K562 (cell line): Measurements from ENCODE around the gene POLR3E. TPM values are rescaled to one million over a fixed set of nuclear protein-coding genes. Genes with fewer than 3 reads are reported as not detected.
A peak's percentile ranks its signal among the peaks of the same experiment; 100 is the strongest.

Experiments used
- ATAC-seq: fragments of 200-7000 bp; cut with Tn5 transposase; 3 replicates; pipeline ENCODE4 v1.9.1; 2020; ENCODE audit warnings: moderate library complexity
- BruUV-seq: library from RNA; stranded (reverse); fragments of 400-500 nt; replicated peaks from 2 replicates; lab custom pipeline; 2021; lab: Mats Ljungman, UMichigan
- CTCF ChIA-PET: fragments of 300-600 bp; formaldehyde crosslinking; extraction: SDS; loops from one replicate; lab custom pipeline; 2021; ENCODE audit warnings: low intra/inter-chr PET ratio; lab: Yijun Ruan, JAX
- POLR2A ChIA-PET: fragments of 300-600, 350-650 bp; sonication (Branson Sonifier 250); formaldehyde crosslinking; extraction: SDS; loops from one replicate; lab custom pipeline; 2021; ENCODE audit warnings: antibody characterized with exemption, inconsistent platforms; lab: Yijun Ruan, JAX
- DNase-seq, 4 experiments: peaks; one replicate each; pipeline versions ENCODE4 v3.0.0 to v3.0.0-alpha.2; 2011 to 2018; ENCODE audit warnings: low spot score in 3 of 4, mixed read lengths in 3 of 4; ENCODE audit errors: extremely low read depth in 1 of 4
- FAIRE-seq: peaks from 2 replicates; lab custom pipeline; 2011; peaks lifted over from hg19 to GRCh38; lab: Jason Lieb, UNC
- H2AFZ ChIP-seq: 2 replicates; pipeline ENCODE4 v1.6.0; 2011; ENCODE audit warnings: low read depth, low read length, control low read depth, inconsistent platforms
- H3K27ac ChIP-seq: fragments of 200-600 bp; 3 replicates; pipeline ENCODE4 v1.8.0; 2011; ENCODE audit warnings: low read depth, mild to moderate bottlenecking, control low read depth, inconsistent platforms, low read length, moderate library complexity, mixed read lengths; ENCODE audit errors: extremely low read depth
- H3K27me3 ChIP-seq, 2 experiments: fragments of 300-600 bp in 1 of 2; 2 replicates in 1 of 2; 3 replicates in 1 of 2; pipeline versions ENCODE4 v1.6.0 to v1.8.0; 2011; ENCODE audit warnings: inconsistent platforms in 2 of 2, low read length in 2 of 2, mild to moderate bottlenecking in 1 of 2, mixed read lengths in 1 of 2, moderate library complexity in 1 of 2; ENCODE audit not compliant: control insufficient read depth in 2 of 2, insufficient read depth in 2 of 2
- H3K36me3 ChIP-seq: fragments of 300-600 bp; 3 replicates; pipeline ENCODE4 v1.8.0; 2011; ENCODE audit warnings: mild to moderate bottlenecking, low read length, inconsistent platforms; ENCODE audit not compliant: control insufficient read depth, insufficient read depth
- H3K4me1 ChIP-seq, 2 experiments: fragments of 200-600 bp in 1 of 2; replicated peaks in 1 of 2; 2 replicates in 1 of 2; 3 replicates in 1 of 2; pipeline versions ENCODE4 v1.5.1 to v1.8.0; 2011; ENCODE audit warnings: inconsistent platforms in 2 of 2, low read length in 2 of 2, mild to moderate bottlenecking in 1 of 2, mixed read lengths in 1 of 2, moderate library complexity in 1 of 2; ENCODE audit not compliant: control insufficient read depth in 2 of 2, insufficient read depth in 2 of 2
- H3K4me2 ChIP-seq: 2 replicates; pipeline ENCODE4 v1.6.1; 2011; ENCODE audit warnings: low read length, control low read depth, inconsistent platforms, mixed read lengths; ENCODE audit not compliant: insufficient read depth
- H3K4me3 ChIP-seq: fragments of 200-600 bp; sonication (generic), shearing (Covaris generic); 2 replicates; pipeline ENCODE4 v1.5.1; 2016; ENCODE audit warnings: control low read depth, inconsistent platforms
- H3K79me2 ChIP-seq: fragments of 200-600 bp; 3 replicates; pipeline ENCODE4 v1.8.0; 2011; ENCODE audit warnings: low read length, inconsistent platforms; ENCODE audit not compliant: control insufficient read depth, insufficient read depth
- H3K9ac ChIP-seq, 2 experiments: 2 replicates each; pipeline versions ENCODE4 v1.6.0 to v1.6.1; 2011; ENCODE audit warnings: low read depth in 2 of 2, low read length in 2 of 2, control low read depth in 1 of 2, inconsistent platforms in 1 of 2, mild to moderate bottlenecking in 1 of 2, mixed read lengths in 1 of 2; ENCODE audit not compliant: insufficient read depth in 1 of 2
- H3K9me1 ChIP-seq: one replicate; pipeline ENCODE4 v1.6.0; 2011; ENCODE audit warnings: inconsistent platforms, mild to moderate bottlenecking, low read length, moderate library complexity; ENCODE audit not compliant: control insufficient read depth, insufficient read depth
- H3K9me3 ChIP-seq: replicated peaks from 2 replicates; pipeline ENCODE4 v1.5.1; 2011; ENCODE audit warnings: low read depth, low read length, inconsistent platforms; ENCODE audit not compliant: control insufficient read depth, insufficient read depth
- H4K20me1 ChIP-seq: replicated peaks from 2 replicates; pipeline ENCODE4 v1.6.1; 2011; ENCODE audit warnings: low read length, inconsistent platforms, mixed read lengths; ENCODE audit not compliant: control insufficient read depth, insufficient read depth
- GABPB1 ChIP-seq: sonication (generic); formaldehyde crosslinking; IDR thresholded peaks from 2 replicates; pipeline ENCODE4 v1.8.0; 2022; ENCODE audit warnings: mild to moderate bottlenecking, missing genetic modification reagents
- L3MBTL2 ChIP-seq: fragments of 450-650 bp; IDR thresholded peaks from 2 replicates; pipeline ENCODE4 v1.6.1; 2016; ENCODE audit warnings: mild to moderate bottlenecking, moderate library complexity
- NCOA6 ChIP-seq: fragments of 450-650 bp; IDR thresholded peaks from 2 replicates; pipeline ENCODE4 v1.6.1; 2017; ENCODE audit warnings: mild to moderate bottlenecking
- POLR2AphosphoS2 ChIP-seq: IDR thresholded peaks from 2 replicates; pipeline ENCODE4 v1.6.1; 2012; ENCODE audit warnings: low read length, improper control_type of control experiment
- SLC30A9 ChIP-seq: fragments of 250-450 bp; sonication (Bioruptor Pico); IDR thresholded peaks from 2 replicates; pipeline ENCODE4 v1.8.0; 2022; ENCODE audit warnings: mild to moderate bottlenecking, moderate library complexity
- SMC3 ChIP-seq: conservative IDR thresholded peaks from 2 replicates; pipeline ENCODE4 v1.6.1; 2011; ENCODE audit warnings: low read depth, low read length, improper control_type of control experiment; ENCODE audit not compliant: insufficient read depth
- TAF9B ChIP-seq: fragments of 450-650 bp; IDR thresholded peaks from 2 replicates; pipeline ENCODE4 v1.6.1; 2018; ENCODE audit warnings: mild to moderate bottlenecking; ENCODE audit not compliant: partially characterized antibody
- ZNF311 ChIP-seq: fragments of 250-450 bp; sonication (Bioruptor Pico); IDR thresholded peaks from 2 replicates; pipeline ENCODE4 v1.4.0; 2020; ENCODE audit warnings: mild to moderate bottlenecking, moderate library complexity
- ZNF316 ChIP-seq: fragments of 450-650 bp; IDR thresholded peaks from 2 replicates; pipeline ENCODE4 v1.6.1; 2016
- ZNF76 ChIP-seq: fragments of 250-450 bp; sonication (Bioruptor Pico); IDR thresholded peaks from 2 replicates; pipeline ENCODE4 v1.4.0; 2020; ENCODE audit warnings: mild to moderate bottlenecking, moderate library complexity, borderline replicate concordance
- WGBS: fragments of 100-300 bp; shearing (Covaris generic); methylation state at CpG from one replicate; pipeline ENCODE4 v1.1.6; 2016; ENCODE audit warnings: low coverage, mixed read lengths; ENCODE audit not compliant: insufficient coverage; ENCODE audit errors: missing lambda C conversion rate; 5-methylcytosine and 5-hydroxymethylcytosine counted together
- in situ Hi-C: fragments of 300-500 bp; cut with MboI; formaldehyde crosslinking; loops from 4 replicates; pipeline ENCODE4 v1.15.0; 2018; ENCODE audit warnings: inconsistent platforms, mixed read lengths
- intact Hi-C: fragments of 100-400 bp; cut with micrococcal nuclease; formaldehyde crosslinking; loops from 2 replicates; pipeline ENCODE4 v1.14.2; 2022
- polyA plus RNA-seq, 8 experiments: library from polyadenylated mRNA; depleted of rRNA in 4 of 8; stranded (reverse) in 5 of 8; unstranded in 3 of 8; fragments of >200 nt; fragmentation: Nextera tagmentation in 2 of 8; fragmentation: Illumina TruSeq in 1 of 8; extraction: Ambion mirVana in 2 of 8; extraction: Trizol in 1 of 8; gene quantifications; 2 replicates each; pipeline versions ENCODE4 v1.2.1 to v1.2.3, GENCODE V29; 2011 to 2014; ENCODE audit warnings: inconsistent platforms in 1 of 8, missing spikeins in 1 of 8
- total RNA-seq, 7 experiments: library from RNA; depleted of rRNA in 6 of 7; stranded (reverse); fragments of >200 nt in 6 of 7; fragmentation: Illumina TruSeq in 2 of 7; extraction: Trizol in 2 of 7; gene quantifications; 2 replicates each; pipeline versions ENCODE4 v1.2.1 to v1.2.3, GENCODE V29; 2011 to 2021; ENCODE audit warnings: low replicate concordance in 1 of 7
- TF ChIP-seq, protein P1 (sequence below), 2 experiments: fragments of 450-650 bp; conservative IDR thresholded peaks; 2 replicates each; pipeline ENCODE4 v1.6.1; 2017; ENCODE audit warnings: mild to moderate bottlenecking in 2 of 2, moderate library complexity in 2 of 2
- TF ChIP-seq, protein P2 (sequence below): fragments of 450-650 bp; IDR thresholded peaks from 2 replicates; pipeline ENCODE4 v1.6.1; 2017; ENCODE audit warnings: antibody characterized with exemption
- TF ChIP-seq, protein P3 (sequence below): fragments of 450-650 bp; IDR thresholded peaks from 2 replicates; pipeline ENCODE4 v1.6.1; 2018; ENCODE audit warnings: mild to moderate bottlenecking, low read depth; ENCODE audit not compliant: partially characterized antibody

POLR3E gene
- total and polyA plus RNA-seq, 9 of the 15 experiments (the other 6 are each of a cell fraction or from before 2014, with no cell fraction given) = 17.7 to 151 (median 82.6) TPM

DNA sequence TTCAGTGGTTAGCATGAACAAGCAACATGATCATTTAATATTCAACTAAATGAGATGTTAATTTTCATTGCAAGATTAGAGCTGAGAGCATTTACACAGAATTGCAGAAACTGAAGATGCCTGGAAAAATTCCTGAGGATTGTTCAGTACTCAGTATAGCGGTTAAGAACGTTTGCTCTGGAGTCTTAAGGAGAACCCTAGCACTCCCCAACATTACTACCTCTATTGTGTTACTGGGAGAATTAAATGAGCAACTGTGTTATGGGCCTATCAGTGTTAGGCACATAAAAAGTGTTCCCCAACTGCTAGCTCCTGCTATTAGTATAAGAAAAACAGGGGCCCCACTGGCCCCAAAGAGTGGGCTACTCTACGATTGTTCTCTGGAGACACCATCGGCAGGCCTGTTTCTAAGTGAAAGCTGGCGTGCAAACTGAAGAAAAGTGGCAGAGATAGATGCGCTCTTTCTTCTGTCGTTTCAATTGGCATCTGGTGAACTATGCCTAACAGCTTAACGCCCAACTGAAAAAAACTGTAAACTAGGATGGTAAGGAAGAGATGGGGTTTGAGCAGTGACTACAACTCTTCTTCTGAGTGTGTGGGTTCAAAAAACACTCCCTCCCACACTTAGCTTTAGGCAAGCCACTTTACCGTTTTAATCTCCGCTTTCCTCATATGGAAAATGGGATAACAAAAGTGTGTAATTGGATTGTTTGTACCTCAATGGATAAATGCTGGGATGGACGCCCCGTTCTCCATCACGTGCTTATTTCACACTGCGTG is 75.9 kb downstream of the POLR3E start (continued):
- TF ChIP-seq ZNF311 (CRISPR knock-in tag) = no peak

DNA sequence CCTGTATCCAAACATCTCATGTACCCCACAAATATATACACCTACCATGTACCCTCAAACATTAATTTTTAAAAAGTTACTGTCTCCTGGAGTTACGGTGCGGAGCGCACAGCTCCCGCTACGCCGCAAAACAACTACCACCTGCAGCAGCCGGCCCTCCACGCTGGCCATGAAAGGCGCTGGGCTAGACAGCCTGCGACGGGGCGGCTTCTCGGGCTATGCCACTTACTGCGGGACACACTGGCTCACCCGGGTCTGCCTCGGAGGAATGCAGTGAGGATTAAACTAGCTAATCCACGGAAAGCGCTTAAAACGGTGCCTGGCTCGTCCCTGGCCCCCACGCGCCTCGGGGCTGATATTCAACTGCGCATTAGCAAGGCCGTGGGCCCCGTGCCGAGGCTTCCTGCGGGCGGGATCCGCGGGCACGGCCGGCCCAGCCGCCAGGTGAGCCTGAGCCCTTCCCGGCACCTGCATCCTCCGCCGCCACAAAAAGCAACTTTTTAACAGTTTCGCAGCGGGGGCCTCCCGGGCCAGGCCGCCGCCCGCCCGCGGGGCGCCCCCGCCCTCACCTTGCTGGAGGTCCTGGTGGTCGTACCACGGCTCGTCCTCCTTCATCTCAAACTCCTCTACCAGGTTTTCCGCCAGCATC is 76.6 kb downstream of the POLR3E start:
- peaks cover 53% of the 10 kb centered on the region for H3K79me2 ChIP-seq
- H4K20me1 ChIP-seq = no peaks in the 10 kb centered on the region
- ChIA-PET POLR2A (interaction anchor here (0.6 to 2.5 kb wide), 9 partner anchors 8 to 199 kb away, joined by 3 to 13 read pairs (median 4); no protein-coding TSS in a partner anchor), CTCF (no interaction called here)
- no TSS peak for BruUV-seq
- no peaks in the 10 kb centered on the region for H3K9me3 ChIP-seq
- peak overlapping the region; percentile 86 for H3K4me3 ChIP-seq
- H3K4me2 ChIP-seq = peak overlapping the region; percentile 92
- no peaks in the 10 kb centered on the region for H3K27me3 ChIP-seq
- 1% methylated on average over 26 of the region's 51 CpGs for WGBS
- H3K9me1 ChIP-seq = no peaks in the 10 kb centered on the region
- peak overlapping the region; percentile 83 for H2AFZ ChIP-seq
- intact Hi-C loops (loop anchor here (5.0 kb wide), 1 partner anchor 176 kb away; no protein-coding TSS in a partner anchor), in situ Hi-C loops (no loop called here)
- H3K9ac ChIP-seq = peak overlapping the region; percentile 81 to 97
- H3K4me1 ChIP-seq = peaks cover 18 to 30% of the 10 kb centered on the region in 2 experiments; a peak in 4 of 5 replicates
- H3K27ac ChIP-seq = peak overlapping the region; percentile 80
- no peak for FAIRE-seq
- peak in 2 of 4 experiments; percentile 22 to 46 for DNase-seq
- ATAC-seq = peak; percentile 56
- H3K36me3 ChIP-seq = peaks cover 23% of the 10 kb centered on the region; the same call in 2 of the 3 replicates
- TF ChIP-seq, protein P1, sequence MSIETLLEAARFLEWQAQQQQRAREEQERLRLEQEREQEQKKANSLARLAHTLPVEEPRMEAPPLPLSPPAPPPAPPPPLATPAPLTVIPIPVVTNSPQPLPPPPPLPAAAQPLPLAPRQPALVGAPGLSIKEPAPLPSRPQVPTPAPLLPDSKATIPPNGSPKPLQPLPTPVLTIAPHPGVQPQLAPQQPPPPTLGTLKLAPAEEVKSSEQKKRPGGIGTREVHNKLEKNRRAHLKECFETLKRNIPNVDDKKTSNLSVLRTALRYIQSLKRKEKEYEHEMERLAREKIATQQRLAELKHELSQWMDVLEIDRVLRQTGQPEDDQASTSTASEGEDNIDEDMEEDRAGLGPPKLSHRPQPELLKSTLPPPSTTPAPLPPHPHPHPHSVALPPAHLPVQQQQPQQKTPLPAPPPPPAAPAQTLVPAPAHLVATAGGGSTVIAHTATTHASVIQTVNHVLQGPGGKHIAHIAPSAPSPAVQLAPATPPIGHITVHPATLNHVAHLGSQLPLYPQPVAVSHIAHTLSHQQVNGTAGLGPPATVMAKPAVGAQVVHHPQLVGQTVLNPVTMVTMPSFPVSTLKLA (conservative IDR thresholded peaks at IDR 0.05) = peak in 1 of 2 experiments; percentile 38; a peak in 2 of 4 replicates
- no peak for TF ChIP-seq ZNF316
- TF ChIP-seq, protein P2, sequence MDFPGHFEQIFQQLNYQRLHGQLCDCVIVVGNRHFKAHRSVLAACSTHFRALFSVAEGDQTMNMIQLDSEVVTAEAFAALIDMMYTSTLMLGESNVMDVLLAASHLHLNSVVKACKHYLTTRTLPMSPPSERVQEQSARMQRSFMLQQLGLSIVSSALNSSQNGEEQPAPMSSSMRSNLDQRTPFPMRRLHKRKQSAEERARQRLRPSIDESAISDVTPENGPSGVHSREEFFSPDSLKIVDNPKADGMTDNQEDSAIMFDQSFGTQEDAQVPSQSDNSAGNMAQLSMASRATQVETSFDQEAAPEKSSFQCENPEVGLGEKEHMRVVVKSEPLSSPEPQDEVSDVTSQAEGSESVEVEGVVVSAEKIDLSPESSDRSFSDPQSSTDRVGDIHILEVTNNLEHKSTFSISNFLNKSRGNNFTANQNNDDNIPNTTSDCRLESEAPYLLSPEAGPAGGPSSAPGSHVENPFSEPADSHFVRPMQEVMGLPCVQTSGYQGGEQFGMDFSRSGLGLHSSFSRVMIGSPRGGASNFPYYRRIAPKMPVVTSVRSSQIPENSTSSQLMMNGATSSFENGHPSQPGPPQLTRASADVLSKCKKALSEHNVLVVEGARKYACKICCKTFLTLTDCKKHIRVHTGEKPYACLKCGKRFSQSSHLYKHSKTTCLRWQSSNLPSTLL = no peak
- TF ChIP-seq POLR2AphosphoS2 = no peak
- TF ChIP-seq GABPB1 = 0 out of 2 replicates have a peak, but pooled peaks have one; percentile 3
- TF ChIP-seq TAF9B = no peak
- TF ChIP-seq SLC30A9 = no peak
- TF ChIP-seq, protein P3, sequence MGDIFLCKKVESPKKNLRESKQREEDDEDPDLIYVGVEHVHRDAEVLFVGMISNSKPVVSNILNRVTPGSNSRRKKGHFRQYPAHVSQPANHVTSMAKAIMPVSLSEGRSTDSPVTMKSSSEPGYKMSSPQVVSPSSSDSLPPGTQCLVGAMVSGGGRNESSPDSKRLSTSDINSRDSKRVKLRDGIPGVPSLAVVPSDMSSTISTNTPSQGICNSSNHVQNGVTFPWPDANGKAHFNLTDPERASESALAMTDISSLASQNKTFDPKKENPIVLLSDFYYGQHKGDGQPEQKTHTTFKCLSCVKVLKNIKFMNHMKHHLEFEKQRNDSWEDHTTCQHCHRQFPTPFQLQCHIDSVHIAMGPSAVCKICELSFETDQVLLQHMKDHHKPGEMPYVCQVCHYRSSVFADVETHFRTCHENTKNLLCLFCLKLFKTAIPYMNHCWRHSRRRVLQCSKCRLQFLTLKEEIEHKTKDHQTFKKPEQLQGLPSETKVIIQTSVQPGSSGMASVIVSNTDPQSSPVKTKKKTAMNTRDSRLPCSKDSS = no peak
- TF ChIP-seq NCOA6 = peak; percentile 74
- 0 out of 2 replicates have a peak, but pooled peaks have one; percentile 15 for TF ChIP-seq SMC3
- TF ChIP-seq L3MBTL2 = peak; percentile 73
- TF ChIP-seq ZNF76 = no peak
